ENCODE results near the gene NEIL1.
A peak's percentile ranks its signal among the peaks of the same experiment; 100 is the strongest.

GRCh38 chr15:75367406-75367912 is 20.6 kb downstream of the NEIL1 start:
- TF ChIP-seq CTCF (IDR thresholded peaks at IDR 0.05) (peak in 2 of 6 experiments; percentile 52 to 86), POLR2A (IDR thresholded peaks at IDR 0.05) (no peak)

Measured in thyroid gland (tissue), 4 donors.